PC-9 (cell line): ENCODE results near the gene FCGBP. TPM values are rescaled to one million over a fixed set of nuclear protein-coding genes. Genes with fewer than 3 reads are reported as not detected.
A peak's percentile ranks its signal among the peaks of the same experiment; 100 is the strongest.

Source experiments
- BruUV-seq: library from RNA; stranded (reverse); fragments of 400-500 nt; replicated peaks from 2 replicates; lab custom pipeline; 2021; lab: Mats Ljungman, UMichigan
- CTCF ChIA-PET: fragments of 300-600 bp; sonication (Branson Sonifier 250); formaldehyde crosslinking; loops from one replicate; lab custom pipeline; 2022; ENCODE audit warnings: antibody characterized with exemption; lab: Charles Lee
- POLR2A ChIA-PET: fragments of 300-600 bp; sonication (Branson Sonifier 250); formaldehyde crosslinking; loops from one replicate; lab custom pipeline; 2022; ENCODE audit warnings: antibody characterized with exemption; ENCODE audit not compliant: unreplicated experiment; lab: Charles Lee
- DNase-seq, 2 experiments: peaks; one replicate each; pipeline versions ENCODE4 v3.0.0 to v3.0.0-alpha.2; 2015 to 2022; ENCODE audit warnings: mixed read lengths in 1 of 2
- H2AFZ ChIP-seq: fragments of 200-600 bp; sonication (generic); 2 replicates; pipeline ENCODE4 v1.8.1; 2017; ENCODE audit warnings: antibody characterized with exemption
- H3F3A ChIP-seq: fragments of 200-600 bp; sonication (generic); 2 replicates; pipeline ENCODE4 v1.8.1; 2017; ENCODE audit warnings: antibody characterized with exemption, mild to moderate bottlenecking, low read depth; ENCODE audit not compliant: insufficient read depth
- H3K27ac ChIP-seq: fragments of 200-600 bp; sonication (generic); 2 replicates; pipeline ENCODE4 v1.6.1; 2016; ENCODE audit warnings: mixed run types
- H3K27me3 ChIP-seq: fragments of 200-600 bp; sonication (generic); 2 replicates; pipeline ENCODE4 v1.6.1; 2016; ENCODE audit warnings: low read depth, mixed run types; ENCODE audit not compliant: insufficient read depth
- H3K36me3 ChIP-seq: fragments of 200-600 bp; sonication (generic); 2 replicates; pipeline ENCODE4 v1.6.1; 2016; ENCODE audit warnings: low read depth, mixed run types
- H3K4me1 ChIP-seq: fragments of 200-600 bp; sonication (generic); replicated peaks from 2 replicates; pipeline ENCODE4 v1.6.1; 2016; ENCODE audit warnings: mixed run types; ENCODE audit not compliant: insufficient read depth
- H3K4me2 ChIP-seq: fragments of 200-600 bp; sonication (generic); 2 replicates; pipeline ENCODE4 v1.6.1; 2017; ENCODE audit warnings: mixed run types
- H3K4me3 ChIP-seq: fragments of 200-600 bp; sonication (generic); 2 replicates; pipeline ENCODE4 v1.6.1; 2016; ENCODE audit warnings: mixed run types
- H3K79me2 ChIP-seq: fragments of 200-600 bp; sonication (generic); 2 replicates; pipeline ENCODE4 v1.6.1; 2017; ENCODE audit warnings: low read depth, mixed run types
- H3K9me2 ChIP-seq: fragments of 200-600 bp; sonication (generic); 2 replicates; pipeline ENCODE4 v1.8.1; 2017; ENCODE audit warnings: mild to moderate bottlenecking; ENCODE audit not compliant: insufficient read depth
- H3K9me3 ChIP-seq: fragments of 200-600 bp; sonication (generic); 2 replicates; pipeline ENCODE4 v1.8.1; 2016; ENCODE audit warnings: low read depth; ENCODE audit not compliant: insufficient read depth
- H4K20me1 ChIP-seq: fragments of 200-600 bp; sonication (generic); 2 replicates; pipeline ENCODE4 v1.8.1; 2017; ENCODE audit not compliant: insufficient read depth
- EZH2 ChIP-seq: fragments of 200-600 bp; sonication (generic); IDR thresholded peaks from 2 replicates; pipeline ENCODE4 v1.8.0; 2017; ENCODE audit warnings: antibody characterized with exemption, low read depth
- intact Hi-C: fragments of 100-400 bp; cut with micrococcal nuclease; formaldehyde crosslinking; loops from one replicate; pipeline ENCODE4 v1.10.0; 2022; ENCODE audit not compliant: unreplicated experiment
- total RNA-seq: library from RNA; stranded (reverse); gene quantifications from 2 replicates; pipeline ENCODE4 v1.2.3, GENCODE V29; 2021
- TF ChIP-seq, protein P1 (sequence below): fragments of 200-600 bp; sonication (generic); conservative IDR thresholded peaks from 2 replicates; pipeline ENCODE4 v1.6.1; 2017; ENCODE audit warnings: mixed run types, antibody characterized with exemption, mild to moderate bottlenecking, moderate library complexity

FCGBP gene
- total RNA-seq, 1 experiment from 2014 or later: 5.8 TPM

- H3K27ac ChIP-seq: no peak overlapping the region
- CTCF ChIA-PET: interaction anchor here (0.6 kb wide), 1 partner anchor 66 kb away, joined by 3 read pairs; no protein-coding TSS in a partner anchor
- TF ChIP-seq, protein P1, sequence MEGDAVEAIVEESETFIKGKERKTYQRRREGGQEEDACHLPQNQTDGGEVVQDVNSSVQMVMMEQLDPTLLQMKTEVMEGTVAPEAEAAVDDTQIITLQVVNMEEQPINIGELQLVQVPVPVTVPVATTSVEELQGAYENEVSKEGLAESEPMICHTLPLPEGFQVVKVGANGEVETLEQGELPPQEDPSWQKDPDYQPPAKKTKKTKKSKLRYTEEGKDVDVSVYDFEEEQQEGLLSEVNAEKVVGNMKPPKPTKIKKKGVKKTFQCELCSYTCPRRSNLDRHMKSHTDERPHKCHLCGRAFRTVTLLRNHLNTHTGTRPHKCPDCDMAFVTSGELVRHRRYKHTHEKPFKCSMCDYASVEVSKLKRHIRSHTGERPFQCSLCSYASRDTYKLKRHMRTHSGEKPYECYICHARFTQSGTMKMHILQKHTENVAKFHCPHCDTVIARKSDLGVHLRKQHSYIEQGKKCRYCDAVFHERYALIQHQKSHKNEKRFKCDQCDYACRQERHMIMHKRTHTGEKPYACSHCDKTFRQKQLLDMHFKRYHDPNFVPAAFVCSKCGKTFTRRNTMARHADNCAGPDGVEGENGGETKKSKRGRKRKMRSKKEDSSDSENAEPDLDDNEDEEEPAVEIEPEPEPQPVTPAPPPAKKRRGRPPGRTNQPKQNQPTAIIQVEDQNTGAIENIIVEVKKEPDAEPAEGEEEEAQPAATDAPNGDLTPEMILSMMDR: no peak
- no peak for TF ChIP-seq EZH2
- H2AFZ ChIP-seq: no peak overlapping the region
- no peak overlapping the region for H3K4me3 ChIP-seq
- no peak for DNase-seq
- H3F3A ChIP-seq: peaks cover 4% of the 10 kb centered on the region; the same call in 1 of the 2 replicates
- H3K4me1 ChIP-seq: peaks cover 18% of the 10 kb centered on the region
- H3K9me2 ChIP-seq: no peaks in the 10 kb centered on the region
- no TSS peak for BruUV-seq
- H3K9me3 ChIP-seq: no peaks in the 10 kb centered on the region
- H3K36me3 ChIP-seq: peaks cover 8% of the 10 kb centered on the region; the same call in 1 of the 2 replicates
- H4K20me1 ChIP-seq: no peaks in the 10 kb centered on the region
- POLR2A ChIA-PET: no interaction called here
- intact Hi-C loops: no loop called here
- peak overlapping the region; percentile 85; the same call in 1 of the 2 replicates for H3K4me2 ChIP-seq
- no peaks in the 10 kb centered on the region for H3K27me3 ChIP-seq
- H3K79me2 ChIP-seq: peaks cover 27% of the 10 kb centered on the region
Measured at GRCh38 chr19:39968789-39969188, 34.4 kb upstream of the FCGBP start.

DNA sequence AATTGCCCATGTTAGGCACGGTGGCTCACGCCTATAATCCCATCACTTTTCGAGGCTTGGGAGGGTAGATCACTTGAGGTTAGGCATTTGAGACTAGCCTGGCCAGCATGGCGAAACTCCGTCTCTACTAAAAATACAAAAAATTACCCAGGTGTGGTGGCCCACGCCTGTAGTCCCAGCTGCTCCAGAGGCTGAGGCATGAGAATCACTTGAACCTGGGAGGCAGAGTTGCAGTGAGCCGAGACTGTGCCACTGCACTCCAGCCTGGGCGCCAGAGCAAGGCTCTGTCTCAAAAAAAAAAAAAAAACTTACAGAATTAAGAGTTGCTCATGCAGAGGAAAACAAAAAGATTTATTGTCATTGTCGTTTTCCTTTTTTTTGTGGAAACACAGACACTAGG is 33.1 kb upstream of the FCGBP start:
- Histone ChIP-seq H3K4me3 (no peak overlapping the region), H2AFZ (no peak overlapping the region), H3K4me1 (peaks cover 18% of the 10 kb centered on the region), H3K27me3 (no peaks in the 10 kb centered on the region), H3K27ac (no peak overlapping the region), H4K20me1 (no peaks in the 10 kb centered on the region), H3K9me3 (no peaks in the 10 kb centered on the region), H3K4me2 (no peak overlapping the region), H3K79me2 (peaks cover 17% of the 10 kb centered on the region), H3F3A (peaks cover 4% of the 10 kb centered on the region; the same call in 1 of the 2 replicates), H3K36me3 (no peaks in the 10 kb centered on the region), H3K9me2 (no peaks in the 10 kb centered on the region)
- DNase-seq: no peak
- intact Hi-C loops: no loop called here
- TF ChIP-seq EZH2: no peak
- TF ChIP-seq, protein P1: no peak
- BruUV-seq: no TSS peak
- ChIA-PET POLR2A (no interaction called here), CTCF (no interaction called here)

GRCh38 chr19:39966617-39967016 is 32.2 kb upstream of the FCGBP start:
- POLR2A ChIA-PET: no interaction called here
- no peak for DNase-seq
- TF ChIP-seq EZH2: no peak
- TF ChIP-seq, protein P1: no peak

More at GRCh38 chr19:39966617-39967016, 32.2 kb upstream of the FCGBP start:
- no peak overlapping the region for H2AFZ ChIP-seq
- H3K9me2 ChIP-seq: no peaks in the 10 kb centered on the region
- intact Hi-C loops: no loop called here
- no peak overlapping the region for H3K4me3 ChIP-seq
- H3K36me3 ChIP-seq: no peaks in the 10 kb centered on the region
- no peak overlapping the region for H3K4me2 ChIP-seq
- peaks cover 4% of the 10 kb centered on the region; the same call in 1 of the 2 replicates for H3F3A ChIP-seq
- CTCF ChIA-PET: no interaction called here
- H3K79me2 ChIP-seq: peaks cover 8% of the 10 kb centered on the region
- BruUV-seq: no TSS peak
- no peaks in the 10 kb centered on the region for H4K20me1 ChIP-seq
- H3K27ac ChIP-seq: no peak overlapping the region
- no peaks in the 10 kb centered on the region for H3K9me3 ChIP-seq
- peaks cover 11% of the 10 kb centered on the region for H3K4me1 ChIP-seq
- H3K27me3 ChIP-seq: no peaks in the 10 kb centered on the region
